Transverse colon (tissue), 4 donors: ENCODE measurements around the gene DYNLRB1. TPM values are rescaled to one million over a fixed set of nuclear protein-coding genes. Genes with fewer than 3 reads are reported as not detected.

Source experiments
- DNase-seq: peaks from one replicate; pipeline ENCODE4 v3.0.0-alpha.2; 2019
- H3K27ac ChIP-seq, 4 donors: fragments of 200-600 bp; sonication (generic); 2 replicates each; pipeline ENCODE4 v1.5.1; 2016 to 2018; ENCODE audit warnings: inconsistent platforms in 4 of 4
- H3K27me3 ChIP-seq: fragments of 200-600 bp; sonication (generic); 2 replicates; pipeline ENCODE4 v1.5.1; 2017; ENCODE audit warnings: inconsistent platforms
- H3K36me3 ChIP-seq, 4 donors: fragments of 200-600 bp; sonication (generic); 2 replicates each; pipeline ENCODE4 v1.5.1; 2017 to 2019; ENCODE audit warnings: inconsistent platforms in 4 of 4
- H3K4me1 ChIP-seq, 4 donors: fragments of 200-600 bp; sonication (generic); 2 replicates each; pipeline ENCODE4 v1.5.1; 2017 to 2020; ENCODE audit warnings: inconsistent platforms in 4 of 4
- H3K4me3 ChIP-seq, 4 donors: fragments of 200-600 bp; sonication (generic); 1 replicate in 1 of 4; 2 replicates in 3 of 4; pipeline versions ENCODE4 v1.5.1 to v1.6.1; 2017 to 2019; ENCODE audit warnings: inconsistent platforms in 4 of 4
- H3K9me3 ChIP-seq, 2 donors: fragments of 200-600 bp; sonication (generic); 2 replicates each; pipeline ENCODE4 v1.5.1; 2017 to 2019; ENCODE audit warnings: inconsistent platforms in 2 of 2
- CTCF ChIP-seq, 5 experiments: fragments of 200-600 bp in 3 of 5; fragments of 450-650 bp in 2 of 5; sonication (generic) in 3 of 5; IDR thresholded peaks; 1 replicate in 2 of 5; 2 replicates in 3 of 5; pipeline ENCODE4 v1.5.1; 2016 to 2017; ENCODE audit warnings: antibody characterized with exemption in 5 of 5, inconsistent platforms in 3 of 5, mild to moderate bottlenecking in 2 of 5, moderate library complexity in 1 of 5
- EP300 ChIP-seq: sonication (generic); formaldehyde crosslinking; IDR thresholded peaks from one replicate; pipeline ENCODE4 v1.6.1; 2017; ENCODE audit warnings: antibody characterized with exemption, low read depth
- POLR2A ChIP-seq: fragments of 450-650 bp; IDR thresholded peaks from one replicate; pipeline ENCODE4 v1.6.1; 2016; ENCODE audit warnings: antibody characterized with exemption, mild to moderate bottlenecking, moderate library complexity
- POLR2AphosphoS5 ChIP-seq, 3 donors: sonication (generic); formaldehyde crosslinking; IDR thresholded peaks; one replicate each; pipeline ENCODE4 v1.6.1; 2016; ENCODE audit warnings: antibody characterized with exemption in 3 of 3
- WGBS, 2 donors: methylation state at CpG; one replicate each; pipeline ENCODE4 v1.1.5; 2018; ENCODE audit warnings: low coverage in 1 of 2; 5-methylcytosine and 5-hydroxymethylcytosine counted together
- in situ Hi-C, 4 donors: fragments of 200-750 bp; cut with MboI; loops; one replicate each; pipeline versions ENCODE4 v1.15.0 to v1.15.1; 2017; ENCODE audit warnings: low sequenced_read_pairs in 3 of 4, low pct_ligation_motif_present in 1 of 4, low pct_unique_long_range_greater_than_20kb in 1 of 4
- intact Hi-C: fragments of 100-400 bp; cut with DNase I; formaldehyde crosslinking; loops from one replicate; pipeline ENCODE4 v1.15.1; 2023; ENCODE audit warnings: low total_unique reads
- total RNA-seq, 4 donors: library from RNA; depleted of rRNA; stranded (reverse); fragments of >200 nt; gene quantifications; one replicate each; pipeline ENCODE4 v1.1.0, GENCODE V29; 2016

Gene DYNLRB1
- total RNA-seq, 4 donors from 2014 or later: 80.8 to 178 (median 120) TPM

- intact Hi-C loops: no loop called here
- Histone ChIP-seq H3K27ac (peak overlapping the region; percentile 52 to 67 (median 62)), H3K9me3 (no peaks in the 10 kb centered on the region), H3K27me3 (no peaks in the 10 kb centered on the region), H3K36me3 (no peaks in the 10 kb centered on the region), H3K4me1 (peaks cover 22 to 60% (median 43%) of the 10 kb centered on the region in 4 donors), H3K4me3 (no peak overlapping the region)
- DNase-seq: peak; percentile 83
- in situ Hi-C loops: no loop called here
- WGBS, 2 donors: 54 to 59% methylated on average over 9 to 11 of the region's 11 CpGs
- TF ChIP-seq POLR2A (no peak), EP300 (no peak), POLR2AphosphoS5 (IDR thresholded peaks at IDR 0.05) (peak in 2 of 3 donors; percentile 71 to 74), CTCF (IDR thresholded peaks at IDR 0.05) (peak; percentile 47 to 83 (median 60))
Observed at GRCh38 chr20:34579191-34579978, 63.2 kb downstream of the DYNLRB1 start.

GRCh38 chr20:34579979-34580940, 64.0 kb downstream of the DYNLRB1 start:
- Histone ChIP-seq H3K9me3 (no peaks in the 10 kb centered on the region), H3K4me3 (no peak overlapping the region), H3K4me1 (peaks cover 22 to 60% (median 43%) of the 10 kb centered on the region in 4 donors), H3K27me3 (no peaks in the 10 kb centered on the region), H3K27ac (peak overlapping the region; percentile 52 to 67 (median 62)), H3K36me3 (no peaks in the 10 kb centered on the region)
- intact Hi-C loops: no loop called here
- peak; percentile 76 for DNase-seq
- in situ Hi-C loops: no loop called here
- TF ChIP-seq CTCF (IDR thresholded peaks at IDR 0.05): peak in 1 of 5 experiments; percentile 17
- no peak for TF ChIP-seq EP300
- TF ChIP-seq POLR2A: no peak
- peak in 2 of 3 donors; percentile 18 to 61 for TF ChIP-seq POLR2AphosphoS5 (IDR thresholded peaks at IDR 0.05)
- WGBS, 2 donors: 78 to 90% methylated on average over 3 to 7 of the region's 7 CpGs

- Histone ChIP-seq H3K36me3 (no peaks in the 10 kb centered on the region), H3K27ac (peak overlapping the region; percentile 52 to 67 (median 64)), H3K4me1 (peaks cover 22 to 60% (median 43%) of the 10 kb centered on the region in 4 donors), H3K9me3 (no peaks in the 10 kb centered on the region), H3K4me3 (no peak overlapping the region), H3K27me3 (no peaks in the 10 kb centered on the region)
- no peak for DNase-seq
- WGBS, 2 donors: 77% methylated on average over 11 of the region's 11 CpGs; no CpG with 5 or more reads in 1 of the 2 donors
- no peak for TF ChIP-seq POLR2A
- peak in 1 of 3 donors; percentile 19 for TF ChIP-seq POLR2AphosphoS5 (IDR thresholded peaks at IDR 0.05)
- TF ChIP-seq CTCF (IDR thresholded peaks at IDR 0.05): no peak
- no peak for TF ChIP-seq EP300
- intact Hi-C loops: no loop called here
- in situ Hi-C loops: no loop called here
Observed at GRCh38 chr20:34581341-34582184, 65.3 kb downstream of the DYNLRB1 start.
